NCI-H345 (cell line): Measurements from ENCODE around the gene ZNF740.

Source experiments
- DNase-seq: peaks from one replicate; lab custom pipeline; 2025; lab: John Stamatoyannopoulos, UW

ZNF740 gene

GRCh38 chr12:53214687-53215455, 34.3 kb downstream of the ZNF740 start:
- DNase-seq: no peak

GRCh38 chr12:53215497-53215896, 35.0 kb downstream of the ZNF740 start:
- DNase-seq: no peak

GRCh38 chr12:53217051-53217930, 36.8 kb downstream of the ZNF740 start:
- DNase-seq: no peak

GRCh38 chr12:53217931-53218307, 37.4 kb downstream of the ZNF740 start:
- no peak for DNase-seq

- no peak for DNase-seq
Measured at GRCh38 chr12:53218551-53219291, 38.2 kb downstream of the ZNF740 start.

- DNase-seq: no peak
Measured at GRCh38 chr12:53219292-53219955, 38.9 kb downstream of the ZNF740 start.

- peak; percentile 63 for DNase-seq
Measured at GRCh38 chr12:53219956-53220693, 39.6 kb downstream of the ZNF740 start.

- DNase-seq: peak; percentile 86
Measured at GRCh38 chr12:53220694-53221202, 40.2 kb downstream of the ZNF740 start.

GRCh38 chr12:53221203-53222080, 40.9 kb downstream of the ZNF740 start:
- DNase-seq: peak; percentile 55

GRCh38 chr12:53222170-53222721, 41.7 kb downstream of the ZNF740 start:
- no peak for DNase-seq

- DNase-seq: no peak
Measured at GRCh38 chr12:53222806-53223261, 42.3 kb downstream of the ZNF740 start.

GRCh38 chr12:53223389-53224060, 43.0 kb downstream of the ZNF740 start:
- DNase-seq: no peak

- no peak for DNase-seq
Measured at GRCh38 chr12:53224061-53224896, 43.8 kb downstream of the ZNF740 start.

- DNase-seq: no peak
Measured at GRCh38 chr12:53224897-53225634, 44.5 kb downstream of the ZNF740 start.

GRCh38 chr12:53225635-53226424, 45.3 kb downstream of the ZNF740 start:
- DNase-seq: no peak

- DNase-seq: no peak
Measured at GRCh38 chr12:53226815-53227214, 46.3 kb downstream of the ZNF740 start.
